HepG2 (cell line): ENCODE results near the gene NSD1. TPM values are rescaled to one million over a fixed set of nuclear protein-coding genes. Genes with fewer than 3 reads are reported as not detected.

Experiments
- ATAC-seq: fragments of 200-7000 bp; cut with Tn5 transposase; 3 replicates; pipeline ENCODE4 v1.9.1; 2020; ENCODE audit warnings: mild to moderate bottlenecking, moderate library complexity
- BruUV-seq: library from RNA; stranded (reverse); fragments of 400-500 nt; replicated peaks from 2 replicates; lab custom pipeline; 2021; lab: Mats Ljungman, UMichigan
- CTCF ChIA-PET: fragments of 300-600 bp; formaldehyde crosslinking; extraction: SDS; loops from one replicate; lab custom pipeline; 2021; ENCODE audit warnings: low total read pairs, inconsistent platforms, low intra/inter-chr PET ratio; lab: Yijun Ruan, JAX
- POLR2A ChIA-PET: fragments of 350-600 bp; sonication (Branson Sonifier 250); formaldehyde crosslinking; loops from one replicate; lab custom pipeline; 2020; ENCODE audit warnings: antibody characterized with exemption, inconsistent platforms; lab: Yijun Ruan, JAX
- DNase-seq: peaks from one replicate; pipeline ENCODE4 v3.0.0-alpha.2; 2015; ENCODE audit warnings: low spot score
- FAIRE-seq: peaks from 3 replicates; lab custom pipeline; 2011; peaks lifted over from hg19 to GRCh38; lab: Jason Lieb, UNC
- H2AFZ ChIP-seq: one replicate; pipeline ENCODE4 v1.6.1; 2011; ENCODE audit warnings: low read length, inconsistent platforms
- H3K27ac ChIP-seq: fragments of 300-600 bp; 3 replicates; pipeline ENCODE4 v1.8.0; 2011; ENCODE audit warnings: mixed run types, mild to moderate bottlenecking, mixed read lengths, low read length, inconsistent platforms; ENCODE audit not compliant: insufficient read depth; ENCODE audit errors: extremely low read length
- H3K27me3 ChIP-seq, 2 experiments: fragments of 200-600 bp in 1 of 2; 2 replicates in 1 of 2; 3 replicates in 1 of 2; pipeline versions ENCODE4 v1.6.0 to v1.8.0; 2011; ENCODE audit warnings: low read length in 2 of 2, mild to moderate bottlenecking in 2 of 2, moderate library complexity in 2 of 2, inconsistent platforms in 1 of 2; ENCODE audit not compliant: insufficient read depth in 2 of 2, control insufficient read depth in 1 of 2
- H3K36me3 ChIP-seq, 2 experiments: fragments of 200-600 bp in 1 of 2; replicated peaks in 1 of 2; 2 replicates in 1 of 2; 3 replicates in 1 of 2; pipeline versions ENCODE4 v1.5.1 to v1.8.0; 2011; ENCODE audit warnings: low read length in 2 of 2, inconsistent platforms in 1 of 2; ENCODE audit not compliant: insufficient read depth in 2 of 2, control insufficient read depth in 1 of 2
- H3K4me1 ChIP-seq: 2 replicates; pipeline ENCODE4 v1.5.1; 2012; ENCODE audit warnings: low read length, inconsistent platforms; ENCODE audit not compliant: insufficient read depth
- H3K4me2 ChIP-seq: 2 replicates; pipeline ENCODE4 v1.6.0; 2011; ENCODE audit warnings: low read depth, low read length, inconsistent platforms
- H3K4me3 ChIP-seq, 3 experiments: fragments of 200-600 bp in 1 of 3; sonication (generic), shearing (Covaris generic) in 1 of 3; replicated peaks in 1 of 3; 2 replicates each; pipeline ENCODE4 v1.5.1; 2011 to 2016; ENCODE audit warnings: low read length in 3 of 3, inconsistent platforms in 2 of 3, low read depth in 2 of 3, mild to moderate bottlenecking in 2 of 3, control low read depth in 1 of 3, mixed read lengths in 1 of 3; ENCODE audit not compliant: insufficient read depth in 1 of 3
- H3K79me2 ChIP-seq: one replicate; pipeline ENCODE4 v1.6.1; 2011; ENCODE audit warnings: low read length, inconsistent platforms; ENCODE audit not compliant: insufficient read depth
- H3K9ac ChIP-seq: 2 replicates; pipeline ENCODE4 v1.6.0; 2011; ENCODE audit warnings: mild to moderate bottlenecking, low read depth, low read length, inconsistent platforms; ENCODE audit not compliant: insufficient read depth
- H3K9me3 ChIP-seq: 2 replicates; pipeline ENCODE4 v1.5.1; 2012; ENCODE audit warnings: mild to moderate bottlenecking, low read length
- H4K20me1 ChIP-seq: 2 replicates; pipeline ENCODE4 v1.6.0; 2011; ENCODE audit warnings: inconsistent platforms, mild to moderate bottlenecking, low read length, moderate library complexity; ENCODE audit not compliant: insufficient read depth
- ARID2 ChIP-seq: sonication (generic); formaldehyde crosslinking; IDR thresholded peaks from 2 replicates; pipeline ENCODE4 v1.8.1; 2022; ENCODE audit warnings: mild to moderate bottlenecking, missing genetic modification reagents, borderline replicate concordance
- FIP1L1 ChIP-seq: fragments of 200-400 bp; formaldehyde crosslinking; IDR thresholded peaks from 2 replicates; pipeline ENCODE4 v1.6.1; 2018; ENCODE audit warnings: low read depth, mild to moderate bottlenecking, low read length, moderate library complexity, borderline replicate concordance; ENCODE audit not compliant: insufficient read depth
- GMEB1 ChIP-seq: sonication (generic); formaldehyde crosslinking; IDR thresholded peaks from 2 replicates; pipeline ENCODE4 v1.5.1; 2020; ENCODE audit warnings: missing genetic modification reagents, mild to moderate bottlenecking, borderline replicate concordance
- HNF4G ChIP-seq, 2 experiments: sonication (generic) in 1 of 2; formaldehyde crosslinking in 1 of 2; IDR thresholded peaks; 2 replicates each; pipeline versions ENCODE4 v1.4.0 to v1.6.1; 2011 to 2020; ENCODE audit warnings: borderline replicate concordance in 2 of 2, low read depth in 2 of 2, mild to moderate bottlenecking in 2 of 2, low read length in 1 of 2, missing genetic modification reagents in 1 of 2, moderate library complexity in 1 of 2
- HOXA3 ChIP-seq: sonication (generic); formaldehyde crosslinking; IDR thresholded peaks from 2 replicates; pipeline ENCODE4 v1.5.0; 2020; ENCODE audit warnings: missing genetic modification reagents
- MYC ChIP-seq: sonication (generic); formaldehyde crosslinking; IDR thresholded peaks from 2 replicates; pipeline ENCODE4 v1.9.0; 2021; ENCODE audit warnings: missing genetic modification reagents, borderline replicate concordance
- TCF12 ChIP-seq, 2 experiments: fragments of 450-650 bp in 1 of 2; sonication (generic) in 1 of 2; formaldehyde crosslinking in 1 of 2; IDR thresholded peaks; 2 replicates each; pipeline versions ENCODE4 v1.6.1 to v1.8.0; 2017 to 2022; ENCODE audit warnings: antibody characterized with exemption in 1 of 2, mild to moderate bottlenecking in 1 of 2, missing genetic modification reagents in 1 of 2, moderate library complexity in 1 of 2
- TEAD3 ChIP-seq: optimal IDR thresholded peaks from 2 replicates; pipeline ENCODE3; 2016; ENCODE audit warnings: borderline replicate concordance
- ZMYM4 ChIP-seq: sonication (generic); formaldehyde crosslinking; IDR thresholded peaks from 2 replicates; pipeline ENCODE4 v1.8.1; 2023; ENCODE audit warnings: mild to moderate bottlenecking, missing genetic modification reagents
- WGBS: methylation state at CpG from one replicate; pipeline ENCODE4 v1.1.6; 2017; ENCODE audit warnings: low lambda C conversion rate; 5-methylcytosine and 5-hydroxymethylcytosine counted together
- in situ Hi-C: cut with HindIII; loops from 2 replicates; pipeline ENCODE4 v1.10.0; 2017; ENCODE audit warnings: low pct_unique_long_range_greater_than_20kb; ENCODE audit not compliant: extremely low pct_ligation_motif_present
- intact Hi-C: fragments of 100-400 bp; cut with micrococcal nuclease; formaldehyde crosslinking; loops from one replicate; pipeline ENCODE4 v1.10.0; 2022; ENCODE audit not compliant: unreplicated experiment
- polyA plus RNA-seq, 8 experiments: library from polyadenylated mRNA; depleted of rRNA in 3 of 8; stranded (reverse) in 7 of 8; unstranded in 1 of 8; fragments of >200 nt; fragmentation: Illumina TruSeq in 4 of 8; extraction: Trizol in 4 of 8; gene quantifications; 2 replicates each; pipeline versions ENCODE4 v1.2.1 to v1.2.3, GENCODE V29; 2011 to 2016; ENCODE audit warnings: low read depth in 4 of 8, missing spikeins in 1 of 8, mixed read lengths in 1 of 8; ENCODE audit not compliant: insufficient read depth in 1 of 8
- total RNA-seq, 5 experiments: library from RNA; depleted of rRNA; stranded (reverse); fragments of >200 nt; fragmentation: Illumina TruSeq; extraction: Trizol; gene quantifications; 2 replicates each; pipeline ENCODE4 v1.2.3, GENCODE V29; 2016; ENCODE audit warnings: low read depth in 1 of 5

The NSD1 gene
- total and polyA plus RNA-seq, 2 of the 13 experiments (the other 11 are each of a cell fraction or from before 2014, with no cell fraction given): 0.01 to 0.09 TPM

GRCh38 chr5:177294632-177295031, 161.1 kb downstream of the NSD1 start:
- Histone ChIP-seq H3K27me3 (peaks cover 1 to 10% of the 10 kb centered on the region in 2 experiments; a peak in 2 of 5 replicates), H4K20me1 (no peaks in the 10 kb centered on the region), H3K36me3 (no peaks in the 10 kb centered on the region), H3K4me2 (no peak overlapping the region), H2AFZ (no peak overlapping the region), H3K9ac (no peak overlapping the region), H3K27ac (no peak overlapping the region), H3K9me3 (no peaks in the 10 kb centered on the region), H3K4me3 (no peak overlapping the region), H3K4me1 (peaks cover 6% of the 10 kb centered on the region; the same call in 1 of the 2 replicates), H3K79me2 (no peaks in the 10 kb centered on the region)
- in situ Hi-C loops (no loop called here), intact Hi-C loops (no loop called here)
- no peak for ATAC-seq
- WGBS: 60% methylated on average over 2 of the region's 3 CpGs
- ChIA-PET CTCF (no interaction called here), POLR2A (no interaction called here)
- no peak for DNase-seq
- TF ChIP-seq FIP1L1 (no peak), ARID2 (no peak)
- no TSS peak for BruUV-seq
- FAIRE-seq: no peak

DNA sequence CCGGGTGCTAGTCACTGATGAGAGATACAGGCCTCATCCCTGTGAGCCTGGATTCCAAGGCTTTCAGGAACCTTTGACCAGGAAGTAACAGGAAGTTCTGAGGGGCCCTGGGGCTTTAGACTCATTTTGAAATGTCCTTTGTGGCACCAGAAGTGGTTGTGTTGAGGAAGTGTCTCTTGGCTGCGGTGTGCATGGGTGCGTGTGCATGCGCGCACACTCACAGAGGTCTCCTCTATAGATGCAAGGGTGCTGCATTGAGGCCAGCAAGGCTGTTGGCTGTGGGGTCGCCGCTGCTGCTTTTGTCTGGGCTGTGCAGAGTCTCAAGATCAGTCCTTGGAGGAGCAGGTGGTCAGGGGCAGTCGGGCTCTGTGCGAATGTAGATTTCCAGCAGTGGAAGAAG, 162.4 kb downstream of the NSD1 start:
- in situ Hi-C loops (no loop called here), intact Hi-C loops (no loop called here)
- ChIA-PET CTCF (no interaction called here), POLR2A (no interaction called here)
- no peak; the same call in 2 of the 3 replicates for ATAC-seq
- Histone ChIP-seq H4K20me1 (no peaks in the 10 kb centered on the region), H3K79me2 (no peaks in the 10 kb centered on the region), H3K27me3 (peaks cover 1 to 10% of the 10 kb centered on the region in 2 experiments; a peak in 2 of 5 replicates), H3K36me3 (no peaks in the 10 kb centered on the region), H2AFZ (no peak overlapping the region), H3K9me3 (no peaks in the 10 kb centered on the region), H3K27ac (no peak overlapping the region), H3K4me2 (no peak overlapping the region), H3K4me1 (peaks cover 6% of the 10 kb centered on the region; the same call in 1 of the 2 replicates), H3K9ac (no peak overlapping the region), H3K4me3 (no peak overlapping the region)
- 81% methylated on average over 4 of the region's 9 CpGs for WGBS
- DNase-seq: no peak
- BruUV-seq: no TSS peak
- no peak for FAIRE-seq
- TF ChIP-seq HNF4G (IDR thresholded peaks at IDR 0.05; ENCODE audit: borderline replicate concordance, low read depth, low read length): no peak
- no peak for TF ChIP-seq HNF4G (CRISPR knock-in tag; IDR thresholded peaks at IDR 0.05; ENCODE audit: borderline replicate concordance, low read depth)
- TF ChIP-seq ZMYM4 (CRISPR knock-in tag): no peak
- TF ChIP-seq TEAD3: no peak
- TF ChIP-seq TCF12 (IDR thresholded peaks at IDR 0.05): no peak
- no peak for TF ChIP-seq TCF12 (CRISPR knock-in tag; IDR thresholded peaks at IDR 0.05)
- TF ChIP-seq HOXA3: no peak
- no peak for TF ChIP-seq GMEB1 (CRISPR knock-in tag)
- no peak for TF ChIP-seq MYC
